C4-2B (cell line): Measurements from ENCODE around the gene TMTC1.

Experiments used
- H3K27ac ChIP-seq: fragments of 450-650 bp; 2 replicates; pipeline ENCODE4 v1.5.1; 2017
- CTCF ChIP-seq: fragments of 450-650 bp; conservative IDR thresholded peaks from 2 replicates; pipeline ENCODE4 v1.5.1; 2017; ENCODE audit warnings: mild to moderate bottlenecking
- ZFX ChIP-seq: fragments of 450-650 bp; IDR thresholded peaks from 2 replicates; pipeline ENCODE4 v1.6.1; 2017

Gene TMTC1

GRCh38 chr12:29759950-29760349, 23.8 kb downstream of the TMTC1 start:
- TF ChIP-seq CTCF (no peak), ZFX (no peak)
- no peak overlapping the region for H3K27ac ChIP-seq

GRCh38 chr12:29756741-29757390, 26.9 kb downstream of the TMTC1 start:
- no peak overlapping the region for H3K27ac ChIP-seq
- no peak for TF ChIP-seq CTCF
- TF ChIP-seq ZFX = no peak

- H3K27ac ChIP-seq = no peak overlapping the region
- TF ChIP-seq ZFX (no peak), CTCF (no peak)
These were observed 29.2 kb downstream of the TMTC1 start for GRCh38 chr12:29754235-29755189.

GRCh38 chr12:29752121-29752520, 31.6 kb downstream of the TMTC1 start:
- TF ChIP-seq CTCF (no peak), ZFX (no peak)
- no peak overlapping the region for H3K27ac ChIP-seq

- no peak overlapping the region for H3K27ac ChIP-seq
- no peak for TF ChIP-seq ZFX
- TF ChIP-seq CTCF = no peak
These were observed 32.1 kb downstream of the TMTC1 start for GRCh38 chr12:29751676-29752075.

- TF ChIP-seq ZFX (no peak), CTCF (no peak)
- H3K27ac ChIP-seq = no peak overlapping the region
These were observed 32.9 kb downstream of the TMTC1 start for GRCh38 chr12:29750928-29751220.
